HTR-8/SVneo (cell line): Measurements from ENCODE around the gene TUT4.

Experiments
- DNase-seq: peaks from one replicate; pipeline ENCODE4 v3.0.0; 2011; ENCODE audit warnings: low spot score, mixed read lengths; ENCODE audit not compliant: insufficient read length
- FAIRE-seq: peaks from 2 replicates; lab custom pipeline; 2011; peaks lifted over from hg19 to GRCh38; lab: Jason Lieb, UNC

The TUT4 gene

DNA sequence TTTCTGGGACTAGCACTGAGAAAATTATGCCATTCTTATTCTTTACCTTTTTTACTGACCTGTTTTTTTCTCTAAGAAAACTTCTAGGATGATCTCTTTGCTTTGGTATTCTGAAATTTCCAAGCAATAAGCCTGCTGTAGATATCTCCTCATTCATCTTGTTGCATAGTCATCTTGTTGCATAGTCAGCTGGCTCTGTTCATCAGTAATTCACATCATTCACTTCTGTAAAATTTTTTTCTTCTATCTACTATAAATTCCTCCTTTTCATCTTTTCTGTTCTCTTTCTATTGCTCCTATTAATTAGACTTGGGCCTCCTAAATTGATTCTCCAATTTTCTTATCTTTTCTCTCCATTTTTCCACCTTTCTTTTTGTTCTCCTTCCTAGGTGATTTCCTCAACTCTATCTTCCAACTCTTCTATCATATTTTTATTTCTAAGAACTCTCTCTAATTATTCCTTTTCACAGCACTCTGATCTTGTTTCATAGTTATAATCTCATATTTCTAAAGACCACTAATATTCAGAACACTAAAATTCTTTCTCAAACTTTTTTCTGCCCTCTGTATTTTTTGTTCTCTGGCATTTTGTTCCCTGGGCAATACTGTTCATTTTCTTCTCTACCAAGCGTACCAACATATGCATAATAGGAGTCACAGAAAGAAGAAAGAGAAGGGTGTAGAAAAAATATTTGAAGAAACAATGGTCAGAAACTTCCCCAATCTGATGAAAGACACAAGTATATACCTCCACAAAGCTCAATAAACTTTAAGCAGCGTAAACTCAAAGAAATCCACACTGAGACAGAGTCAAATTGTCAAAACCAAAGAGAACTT is 17.7 kb downstream of the TUT4 start:
- no peak for FAIRE-seq

DNA sequence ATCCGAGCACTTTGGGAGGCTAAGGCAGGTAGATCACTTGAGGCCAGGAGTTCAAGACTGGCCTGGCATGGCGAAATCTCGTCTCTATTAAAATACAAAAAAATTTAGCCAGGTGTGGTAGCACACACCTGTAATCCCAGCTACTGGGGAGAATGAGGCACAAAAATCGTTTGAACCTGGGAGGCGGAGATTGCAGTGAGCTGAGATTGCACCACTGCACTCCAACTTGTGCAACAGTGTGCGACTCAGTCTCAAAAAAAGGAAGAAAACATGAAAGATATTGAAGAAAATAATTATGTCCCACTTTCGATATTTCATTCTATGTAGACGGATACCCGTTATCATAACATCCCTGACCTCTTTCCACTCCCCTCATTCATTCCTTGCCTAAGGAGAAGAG is 19.2 kb downstream of the TUT4 start:
- no peak for DNase-seq
- no peak for FAIRE-seq

More for the DNA sequence above, 17.7 kb downstream of the TUT4 start:
- DNase-seq: no peak

DNA sequence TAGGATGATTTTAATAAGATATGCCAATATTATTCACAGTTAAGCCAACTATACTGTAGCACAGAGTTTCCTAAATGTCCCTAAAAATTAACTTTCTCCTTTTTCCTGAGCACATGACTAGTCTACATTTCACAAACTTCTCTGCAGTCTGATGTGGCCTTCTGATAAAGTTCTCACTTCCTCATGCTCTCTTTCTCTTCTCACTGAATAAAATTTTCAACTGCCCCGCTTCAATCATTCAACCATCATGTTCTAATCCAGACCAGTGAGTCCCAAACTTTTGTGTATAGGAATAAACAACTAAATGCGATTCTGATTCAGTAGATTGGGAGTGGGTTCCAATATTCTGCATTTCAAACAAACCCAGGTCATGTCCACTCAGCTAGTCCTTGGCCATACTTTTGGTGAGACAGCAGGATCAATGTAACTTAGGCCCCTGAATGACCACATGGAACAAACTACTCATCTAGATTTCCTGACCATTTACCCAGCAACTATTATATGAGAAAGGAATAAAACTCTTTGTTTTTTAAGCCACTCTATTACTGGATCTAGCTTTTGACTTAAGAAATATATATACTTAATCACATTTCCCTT is 20.1 kb downstream of the TUT4 start:
- DNase-seq (no peak), FAIRE-seq (no peak)

DNA sequence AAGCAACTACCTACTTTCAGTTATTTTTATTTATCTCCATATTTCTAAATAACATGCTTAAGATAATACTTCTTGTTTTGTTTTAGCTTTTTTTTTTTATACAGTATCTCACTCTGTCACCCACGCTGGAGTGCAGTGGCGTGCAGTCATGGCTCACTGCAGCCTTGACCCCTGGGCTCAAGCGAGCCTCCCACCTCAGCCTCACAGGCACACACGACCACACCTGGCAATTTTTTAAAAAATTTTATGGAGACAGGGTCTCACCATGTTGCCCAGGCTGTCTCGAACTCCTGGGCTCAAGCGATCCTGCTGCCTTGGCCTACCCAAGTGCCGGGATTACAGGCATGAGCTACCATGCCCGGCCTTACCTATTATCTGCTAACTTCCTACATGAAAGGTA is 20.6 kb downstream of the TUT4 start:
- no peak for DNase-seq
- FAIRE-seq: no peak

DNA sequence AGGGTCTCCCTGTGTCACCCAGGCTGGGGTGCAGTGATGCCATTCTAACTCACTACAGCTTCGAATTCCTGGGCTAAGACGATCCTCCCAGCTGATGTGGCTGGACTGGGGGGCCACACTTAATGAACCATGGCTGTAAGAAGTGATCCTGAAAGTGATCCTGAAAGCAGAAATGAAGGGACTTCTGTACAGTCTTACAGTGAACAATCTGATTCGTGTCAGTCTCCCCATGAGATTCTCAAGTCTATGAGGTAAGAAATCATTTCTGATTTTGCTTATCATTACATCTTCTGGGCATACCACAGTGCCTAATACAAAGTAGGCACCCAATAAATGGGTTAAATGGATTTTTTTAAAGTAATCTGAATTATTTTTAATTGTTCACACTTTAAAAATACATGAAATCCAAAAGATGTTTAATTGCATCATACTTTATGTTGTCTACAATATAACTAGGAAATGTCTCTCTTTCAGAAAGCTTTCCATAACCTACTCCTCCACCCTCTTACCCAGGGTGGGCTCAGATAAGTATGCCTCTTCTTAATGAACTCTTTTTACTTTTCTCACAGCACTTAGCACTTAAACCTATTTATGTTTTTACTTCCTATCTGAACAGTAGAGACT is 21.5 kb downstream of the TUT4 start:
- FAIRE-seq (no peak), DNase-seq (no peak)

DNA sequence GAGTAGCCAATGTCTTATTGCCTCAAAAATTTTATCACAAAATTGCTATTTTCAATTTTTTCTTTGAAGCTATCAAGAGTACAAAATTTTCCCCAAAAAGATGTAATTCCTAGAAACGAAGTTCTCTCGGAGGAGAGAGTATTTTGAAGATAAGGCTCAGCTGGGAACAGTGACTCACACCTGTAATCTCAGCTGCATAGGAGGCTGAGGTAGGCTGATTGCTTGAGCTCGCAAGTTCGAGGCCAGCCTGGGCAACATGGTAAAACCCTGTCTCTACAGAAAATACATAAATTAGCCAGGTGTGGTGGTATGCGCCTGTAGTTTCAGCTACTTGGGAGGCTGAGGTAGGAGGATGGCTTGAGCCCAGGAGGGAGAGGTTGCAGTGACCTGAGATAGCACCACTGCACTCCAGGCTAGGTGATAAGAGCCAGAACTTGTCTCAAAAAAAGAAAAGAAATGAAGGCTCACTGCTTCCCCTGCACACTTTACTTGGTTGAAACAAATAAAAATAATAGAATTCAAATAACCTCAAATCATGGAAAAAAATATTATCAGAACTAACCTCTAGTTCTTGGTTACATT is 22.2 kb downstream of the TUT4 start:
- DNase-seq: no peak
- no peak for FAIRE-seq

DNA sequence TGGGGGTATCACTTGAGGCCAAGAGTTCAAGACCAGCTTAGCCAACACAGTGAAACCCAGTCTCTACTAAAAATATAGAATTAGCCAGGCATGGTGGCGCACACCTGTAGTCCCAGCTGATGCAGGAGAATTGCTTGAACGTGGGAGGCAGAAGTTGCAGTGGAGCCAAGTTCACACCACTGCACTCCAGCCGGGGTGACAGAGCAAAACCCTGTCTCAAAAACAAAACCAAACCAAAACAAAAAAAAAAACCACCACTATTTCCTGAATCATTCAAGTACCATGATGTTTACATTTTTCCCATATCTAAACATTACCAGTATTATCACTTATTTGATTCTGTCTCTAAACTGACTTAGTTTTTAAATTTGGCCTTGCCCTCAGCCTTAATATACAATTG is 29.5 kb downstream of the TUT4 start:
- FAIRE-seq (no peak), DNase-seq (no peak)

DNA sequence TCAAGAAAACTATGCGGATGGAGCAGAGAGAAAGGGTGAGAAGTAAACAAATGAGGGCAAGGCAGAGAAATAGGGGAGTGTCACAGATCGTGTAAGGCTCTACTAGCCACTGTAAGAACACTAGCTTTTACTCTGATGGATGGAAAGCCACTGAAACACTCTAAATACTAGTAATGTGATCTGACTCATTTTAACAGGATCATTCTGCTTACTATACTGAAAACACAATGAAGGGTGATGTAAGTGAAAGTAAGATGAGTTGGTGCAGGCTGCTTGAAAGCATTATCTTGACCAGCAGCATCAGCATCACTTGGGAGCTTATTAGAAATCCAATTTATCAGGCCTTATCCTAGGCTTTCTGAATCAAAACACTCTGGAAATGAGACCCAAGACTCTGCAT is 32.7 kb downstream of the TUT4 start:
- FAIRE-seq: no peak
- no peak for DNase-seq

DNA sequence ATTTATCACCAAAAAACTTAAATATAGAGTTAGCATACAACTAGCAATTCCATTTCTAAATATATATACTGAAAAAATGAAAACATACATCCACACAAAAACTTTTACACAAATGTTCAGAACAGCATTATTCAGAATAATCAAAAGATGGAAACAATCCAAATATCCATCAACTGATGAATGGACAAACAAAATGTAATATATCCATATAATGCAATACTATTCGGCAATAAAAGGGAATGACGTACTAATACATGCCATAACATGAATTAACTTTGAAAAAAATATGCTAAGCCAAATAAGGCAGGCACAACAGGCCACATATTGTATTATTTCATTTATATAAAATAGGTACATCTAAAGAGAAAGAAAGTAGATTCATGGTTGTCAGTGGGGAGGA is 33.9 kb downstream of the TUT4 start:
- no peak for FAIRE-seq

DNA sequence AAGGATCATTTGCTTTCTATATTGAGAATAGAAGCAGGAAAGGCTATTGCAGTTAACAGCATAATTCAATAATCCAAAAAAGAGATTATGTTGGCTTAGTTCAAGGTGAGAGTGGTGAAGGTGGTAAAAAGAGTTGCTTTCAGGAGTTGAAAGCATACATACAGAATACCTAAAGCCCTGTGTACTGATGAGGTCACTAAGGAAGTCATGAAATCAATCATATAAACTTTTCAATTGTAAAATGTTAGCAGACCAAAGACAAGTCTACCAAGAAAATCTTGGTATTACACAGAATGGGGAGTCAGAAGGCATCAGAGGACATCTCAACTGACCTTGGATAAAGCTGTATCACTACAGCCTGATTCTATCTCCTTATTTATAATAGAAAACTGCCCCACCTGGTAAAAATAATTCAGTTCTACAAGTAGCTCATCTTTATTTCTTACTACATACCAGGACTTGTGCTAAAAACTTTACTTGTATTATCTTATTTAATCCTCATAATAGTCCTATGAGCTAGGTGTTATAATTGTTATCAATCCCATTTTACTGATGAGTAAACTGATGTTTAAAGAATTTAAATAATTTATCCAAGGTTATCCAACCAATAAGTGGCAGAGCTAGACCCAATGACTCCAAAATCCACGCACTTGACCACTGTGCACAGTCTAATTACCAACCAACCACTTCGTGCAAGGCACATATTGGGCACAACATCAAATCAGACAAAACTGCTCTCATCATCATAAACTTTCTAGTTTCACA is 40.9 kb downstream of the TUT4 start:
- no peak for DNase-seq

More for the DNA sequence above, 33.9 kb downstream of the TUT4 start:
- no peak for DNase-seq

DNA sequence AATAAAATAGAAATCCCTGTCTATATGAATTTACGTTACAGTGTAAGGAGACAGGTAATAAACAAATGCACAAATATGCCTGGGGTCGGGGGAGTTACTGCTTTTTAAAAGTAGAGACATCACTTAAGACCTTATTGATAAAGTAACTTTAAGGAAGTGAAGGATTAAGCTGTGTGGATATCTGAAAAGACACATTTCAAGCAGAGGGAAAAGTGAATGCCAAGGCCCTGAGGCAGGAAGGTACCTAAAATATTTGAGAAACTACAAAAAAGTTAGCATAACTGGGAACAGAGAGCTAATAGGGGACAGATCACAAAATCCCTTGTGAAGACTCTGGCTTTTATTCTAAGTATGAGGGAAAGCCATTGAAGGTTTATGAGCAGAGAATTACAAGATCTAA is 41.5 kb downstream of the TUT4 start:
- no peak for FAIRE-seq
- DNase-seq: no peak

More for the DNA sequence above, 40.9 kb downstream of the TUT4 start:
- no peak for FAIRE-seq

DNA sequence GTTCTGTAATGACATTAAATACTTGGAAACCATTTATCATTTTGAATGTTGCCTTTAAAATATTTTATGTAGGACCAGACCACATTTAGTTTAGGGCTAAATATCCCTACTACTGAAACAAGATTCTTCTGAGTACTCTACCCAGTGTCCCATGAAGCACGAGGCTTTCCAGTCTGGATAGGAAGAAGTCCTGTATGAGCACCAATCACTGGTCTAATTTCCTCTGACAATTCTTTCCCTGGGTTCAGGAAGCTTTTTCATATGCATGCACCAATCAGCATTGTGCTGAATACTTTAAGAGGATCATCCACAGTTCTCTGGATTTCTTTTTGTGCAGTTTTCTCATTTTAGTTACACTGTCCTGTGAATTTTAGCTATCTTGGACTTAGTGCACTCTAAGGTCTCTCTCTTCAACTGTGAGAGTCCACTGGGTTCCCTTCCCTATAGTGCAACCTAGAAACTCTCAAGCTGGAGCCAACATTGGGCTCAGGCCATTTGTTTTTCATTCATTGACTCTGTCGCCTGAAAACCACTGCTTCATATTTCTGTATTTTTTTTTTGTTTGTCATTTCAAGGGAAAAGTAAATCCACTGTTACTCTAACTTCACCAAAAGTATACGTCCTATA is 45.9 kb downstream of the TUT4 start:
- DNase-seq: no peak
- FAIRE-seq: no peak

DNA sequence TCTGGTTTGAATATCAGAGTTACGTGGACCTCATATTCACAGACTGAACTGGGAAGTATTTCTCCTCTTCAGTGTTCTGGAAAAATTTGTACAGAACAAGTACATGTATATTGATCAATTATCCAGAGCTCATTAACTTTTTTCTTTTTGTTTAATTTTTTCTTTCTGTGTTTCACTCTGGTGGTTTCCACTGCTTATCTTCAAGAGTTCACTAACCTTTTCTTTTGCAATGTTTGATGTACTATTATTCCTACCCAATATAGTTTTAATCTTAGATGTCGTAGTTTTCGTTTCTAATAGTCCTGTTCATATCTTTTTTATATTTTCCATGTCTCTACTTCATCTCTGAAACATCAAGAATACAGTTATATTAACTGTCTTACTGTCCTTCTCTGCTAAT is 46.5 kb downstream of the TUT4 start:
- DNase-seq: no peak
- FAIRE-seq: no peak

DNA sequence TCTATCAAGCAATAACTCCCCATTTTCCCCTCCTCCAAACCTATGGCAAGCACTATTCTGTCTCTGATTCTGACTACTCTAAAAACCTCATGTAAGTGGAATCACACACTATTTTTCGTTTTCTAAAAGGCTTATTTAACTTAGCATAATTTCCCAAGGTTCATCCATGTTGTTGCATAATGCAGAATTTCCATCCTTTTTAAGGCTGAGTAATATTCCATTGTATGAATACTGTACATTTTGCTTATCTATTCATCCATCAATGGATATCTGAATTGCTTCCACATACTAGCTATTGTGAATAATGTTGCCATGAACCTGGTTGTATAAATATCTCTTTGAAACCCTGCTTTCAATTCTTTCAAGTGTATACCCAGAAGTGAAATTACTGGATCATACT is 48.2 kb downstream of the TUT4 start:
- DNase-seq: no peak
- no peak for FAIRE-seq

DNA sequence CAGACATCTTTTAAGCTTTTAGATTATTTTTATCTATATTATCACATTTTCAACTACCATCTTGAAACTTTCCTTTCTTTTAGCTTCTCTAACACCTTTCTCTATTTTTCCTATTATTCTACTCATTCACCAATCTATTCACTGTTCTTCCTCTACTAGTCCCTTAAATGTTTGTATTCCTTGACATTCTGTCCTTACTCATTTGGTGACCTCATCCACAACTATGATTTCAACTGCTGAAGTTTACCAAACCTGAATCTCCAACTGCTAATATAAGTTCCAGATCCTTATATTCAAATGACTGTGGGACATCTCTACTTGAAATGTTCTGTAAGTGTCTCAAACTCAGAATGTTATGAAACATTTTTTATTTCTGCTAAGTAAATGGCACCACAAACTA is 49.2 kb downstream of the TUT4 start:
- no peak for FAIRE-seq
- no peak for DNase-seq

DNA sequence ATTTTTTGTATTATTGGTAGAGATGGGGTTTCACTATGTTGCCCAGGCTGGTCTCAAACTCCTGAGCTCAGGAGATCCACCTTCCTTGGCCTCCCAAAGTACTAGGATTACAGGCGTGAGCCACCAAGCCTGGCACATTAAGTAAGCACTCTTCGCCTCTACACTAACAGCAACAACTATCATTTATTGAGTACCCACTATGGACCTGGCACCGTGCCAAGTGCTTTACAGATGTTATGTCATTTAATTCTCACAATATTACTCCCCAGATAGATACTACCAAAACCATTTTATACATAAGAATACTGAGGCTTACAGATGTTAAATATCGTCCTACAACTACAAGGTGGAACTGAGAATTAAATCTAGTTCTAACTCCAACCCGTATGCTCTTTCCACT is 50.1 kb downstream of the TUT4 start:
- DNase-seq: no peak
- FAIRE-seq: no peak

DNA sequence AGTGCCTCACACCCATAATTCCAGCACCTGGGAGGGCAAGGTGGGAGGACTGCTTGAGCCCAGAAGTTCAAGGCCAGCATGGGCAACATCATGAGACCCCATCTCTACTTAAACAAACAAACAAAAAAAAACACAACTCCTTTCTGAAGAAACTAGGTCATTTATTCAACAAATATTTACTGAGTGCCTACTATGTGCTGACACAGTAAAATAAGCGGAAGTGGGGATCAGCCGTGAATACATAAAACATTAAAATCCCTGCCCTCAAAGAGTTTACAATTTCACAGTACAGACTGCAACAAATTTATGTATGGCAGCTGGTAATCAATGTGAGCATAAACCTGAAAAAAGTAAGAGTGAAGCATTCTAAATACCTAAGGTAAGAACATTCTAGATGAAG is 65.3 kb downstream of the TUT4 start:
- FAIRE-seq (no peak), DNase-seq (no peak)

DNA sequence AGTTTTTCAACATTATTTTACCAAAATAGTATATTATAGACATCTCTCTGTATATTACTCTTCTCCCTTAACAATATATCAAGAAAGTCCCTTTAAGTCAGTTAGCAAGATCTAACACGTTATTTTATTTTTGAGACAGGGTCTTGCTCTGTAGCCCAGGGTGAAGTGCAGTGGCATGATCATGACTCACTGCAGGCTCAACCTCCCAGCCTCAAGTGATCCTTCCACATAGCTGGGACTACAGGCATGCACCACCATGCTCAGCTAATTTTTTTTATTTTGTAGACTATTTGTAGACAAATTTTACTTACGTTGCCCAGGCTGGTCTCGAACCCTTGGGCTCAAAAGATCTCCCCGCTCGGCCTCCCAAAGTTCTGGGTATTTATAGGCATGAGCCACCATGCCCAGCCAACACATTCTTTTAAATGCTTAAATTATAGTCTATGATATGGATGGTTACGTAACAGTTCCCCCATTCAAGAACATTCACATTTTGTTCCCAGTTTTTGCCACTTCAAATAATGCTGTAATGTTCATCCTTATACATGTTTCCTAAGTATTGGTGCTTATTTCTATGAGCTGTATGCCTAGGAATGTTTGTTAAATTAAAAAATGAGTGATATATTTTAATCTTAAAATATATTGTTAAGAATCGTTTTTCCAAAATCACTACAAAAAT is 70.4 kb downstream of the TUT4 start:
- FAIRE-seq: no peak

DNA sequence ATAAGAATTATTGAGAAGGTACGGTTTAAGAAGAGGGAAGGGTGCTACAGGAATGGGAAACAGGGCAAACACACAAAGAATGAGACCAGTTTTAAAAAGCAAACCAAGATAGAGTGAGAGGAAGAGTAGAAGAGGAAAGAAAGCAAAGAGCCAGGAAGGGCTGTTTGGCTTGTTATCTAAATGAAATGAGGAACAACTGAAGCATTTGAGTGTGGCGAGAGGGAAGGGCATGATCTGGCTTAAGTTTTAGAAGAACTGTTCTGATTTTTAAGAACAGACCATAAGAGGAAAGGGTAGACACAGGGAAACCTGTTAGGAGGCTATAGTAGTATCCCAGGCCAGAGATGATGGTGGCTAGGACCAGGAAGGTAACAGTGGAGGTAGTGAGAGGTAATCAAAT is 73.8 kb downstream of the TUT4 start:
- no peak for FAIRE-seq
- DNase-seq: no peak

More for the DNA sequence above, 70.4 kb downstream of the TUT4 start:
- no peak for DNase-seq
